GM12874 (cell line): ENCODE results near the gene ZNF277.

Experiments
- CTCF ChIP-seq: IDR thresholded peaks from 2 replicates; pipeline ENCODE4 v1.5.1; 2011; ENCODE audit warnings: low read depth, mild to moderate bottlenecking, control low read depth, low read length, moderate library complexity; ENCODE audit not compliant: insufficient read depth

ZNF277 gene

GRCh38 chr7:112204499-112205342 lies 1.8 kb upstream of the ZNF277 start:
- TF ChIP-seq CTCF: no peak

GRCh38 chr7:112205343-112206237 lies 905 bp upstream of the ZNF277 start:
- TF ChIP-seq CTCF: no peak

GRCh38 chr7:112206991-112207592 lies 597 bp downstream of the ZNF277 start:
- no peak for TF ChIP-seq CTCF

- no peak for TF ChIP-seq CTCF
These were observed 1.3 kb downstream of the ZNF277 start for GRCh38 chr7:112207765-112208164.

- no peak for TF ChIP-seq CTCF
These were observed 4.9 kb downstream of the ZNF277 start for GRCh38 chr7:112211348-112211907.

GRCh38 chr7:112212571-112212970 lies 6.1 kb downstream of the ZNF277 start:
- TF ChIP-seq CTCF: no peak

GRCh38 chr7:112213735-112214134 lies 7.2 kb downstream of the ZNF277 start:
- no peak for TF ChIP-seq CTCF
